ENCODE data around the gene PIK3AP1. TPM values are rescaled to one million over a fixed set of nuclear protein-coding genes. Genes with fewer than 3 reads are reported as not detected.

The PIK3AP1 gene
- polyA plus RNA-seq, 2 of the 4 experiments (the other 2 are of a cell fraction): 1.6 to 3.2 TPM

GRCh38 chr10:96610817-96611216 is 109.5 kb downstream of the PIK3AP1 start:
- TF ChIP-seq, protein P1, sequence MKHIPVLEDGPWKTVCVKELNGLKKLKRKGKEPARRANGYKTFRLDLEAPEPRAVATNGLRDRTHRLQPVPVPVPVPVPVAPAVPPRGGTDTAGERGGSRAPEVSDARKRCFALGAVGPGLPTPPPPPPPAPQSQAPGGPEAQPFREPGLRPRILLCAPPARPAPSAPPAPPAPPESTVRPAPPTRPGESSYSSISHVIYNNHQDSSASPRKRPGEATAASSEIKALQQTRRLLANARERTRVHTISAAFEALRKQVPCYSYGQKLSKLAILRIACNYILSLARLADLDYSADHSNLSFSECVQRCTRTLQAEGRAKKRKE (CRISPR knock-in tag; IDR thresholded peaks at IDR 0.05; ENCODE audit: low read depth): no peak
- TF ChIP-seq CBX2 (IDR thresholded peaks at IDR 0.05; ENCODE audit: borderline replicate concordance, low read depth): no peak
- TF ChIP-seq, protein P2, sequence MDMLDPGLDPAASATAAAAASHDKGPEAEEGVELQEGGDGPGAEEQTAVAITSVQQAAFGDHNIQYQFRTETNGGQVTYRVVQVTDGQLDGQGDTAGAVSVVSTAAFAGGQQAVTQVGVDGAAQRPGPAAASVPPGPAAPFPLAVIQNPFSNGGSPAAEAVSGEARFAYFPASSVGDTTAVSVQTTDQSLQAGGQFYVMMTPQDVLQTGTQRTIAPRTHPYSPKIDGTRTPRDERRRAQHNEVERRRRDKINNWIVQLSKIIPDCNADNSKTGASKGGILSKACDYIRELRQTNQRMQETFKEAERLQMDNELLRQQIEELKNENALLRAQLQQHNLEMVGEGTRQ (IDR thresholded peaks at IDR 0.05): no peak
- no peak for TF ChIP-seq KDM5A (IDR thresholded peaks at IDR 0.05)
- no peak for TF ChIP-seq RNF2 (IDR thresholded peaks at IDR 0.05; ENCODE audit: borderline replicate concordance, low read depth)
- no peak for TF ChIP-seq REST (IDR thresholded peaks at IDR 0.05)
- no peak for TF ChIP-seq E2F6 (IDR thresholded peaks at IDR 0.05; ENCODE audit: borderline replicate concordance, low read depth)
- Histone ChIP-seq H3K9me3 (no peaks in the 10 kb centered on the region), H3K27ac (no peak overlapping the region), H3K4me3 (no peak overlapping the region), H3K4me2 (no peak overlapping the region), H3K4me1 (peaks cover 22% of the 10 kb centered on the region)
- 74% methylated on average over 6 of the region's 6 CpGs for WGBS (ENCODE audit: missing lambda C conversion rate)
- ChIA-PET CTCF (interaction anchor here (1.0 kb wide), 1 partner anchor 36 kb away, joined by 3 read pairs; no protein-coding TSS in a partner anchor), POLR2A (no interaction called here)
- FAIRE-seq (no peak), DNase-seq (ENCODE audit: low read depth in 1 of 2, low spot score in 1 of 2) (no peak), ATAC-seq (no peak)

DNA sequence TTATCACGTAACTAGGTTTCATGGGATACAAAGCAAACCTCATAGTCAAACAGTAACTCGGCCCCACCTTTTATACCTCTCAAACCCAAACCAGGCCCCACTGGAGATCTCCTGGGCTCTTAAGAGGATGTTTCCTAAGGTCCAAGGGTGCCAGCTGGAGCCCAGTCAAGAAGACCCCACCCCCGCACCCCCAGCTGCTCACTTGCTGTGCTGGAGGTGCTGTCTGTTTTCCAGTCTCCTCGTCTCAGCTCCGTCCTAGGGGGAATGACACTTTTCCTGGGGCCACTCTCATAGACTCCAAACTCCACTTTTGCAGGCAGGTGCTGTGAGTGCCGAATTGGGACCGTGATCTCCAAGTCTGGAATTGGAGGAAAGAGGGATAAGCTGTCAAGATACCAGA is 110.8 kb downstream of the PIK3AP1 start:
- ChIA-PET CTCF (interaction anchor here (1.2 to 2.3 kb wide), 3 partner anchors 11 to 463 kb away, joined by 3 to 5 read pairs (median 4); no protein-coding TSS in a partner anchor), POLR2A (interaction anchor here (1.1 kb wide), 1 partner anchor 22 kb away, joined by 3 read pairs; the partner anchor contains the start of gene TM9SF3)
- no peak for DNase-seq (ENCODE audit: low read depth in 1 of 2, low spot score in 1 of 2)
- no peak for FAIRE-seq
- Histone ChIP-seq H3K4me1 (peaks cover 18% of the 10 kb centered on the region), H3K4me2 (no peak overlapping the region), H3K9me3 (no peaks in the 10 kb centered on the region), H3K27ac (no peak overlapping the region), H3K4me3 (no peak overlapping the region)
- no peak for ATAC-seq
- 64% methylated on average over 6 of the region's 7 CpGs for WGBS (ENCODE audit: missing lambda C conversion rate)
- TF ChIP-seq CEBPB (IDR thresholded peaks at IDR 0.05) (no peak), SREBF2 (IDR thresholded peaks at IDR 0.05) (no peak), ZNF302 (CRISPR knock-in tag; IDR thresholded peaks at IDR 0.05) (no peak), FOSB (CRISPR knock-in tag; IDR thresholded peaks at IDR 0.05) (no peak), EP300 (IDR thresholded peaks at IDR 0.05) (no peak), MAX (IDR thresholded peaks at IDR 0.05) (no peak), POLR2AphosphoS2 (conservative IDR thresholded peaks at IDR 0.05; ENCODE audit: low read length) (no peak), MYC (IDR thresholded peaks at IDR 0.05; ENCODE audit: borderline replicate concordance, low read length) (no peak), FOSL2 (IDR thresholded peaks at IDR 0.05) (no peak), FOSL2 (CRISPR knock-in tag; IDR thresholded peaks at IDR 0.05) (no peak), CBX8 (IDR thresholded peaks at IDR 0.05) (no peak), ZC3H11A (IDR thresholded peaks at IDR 0.05) (no peak), CTCF (IDR thresholded peaks at IDR 0.05) (no peak), NR3C1 (IDR thresholded peaks at IDR 0.05) (no peak), GATA3 (IDR thresholded peaks at IDR 0.05; ENCODE audit: borderline replicate concordance) (no peak), SMC3 (IDR thresholded peaks at IDR 0.05) (no peak)
